HepG2 (cell line): ENCODE measurements around the gene SEMA4B. TPM values are rescaled to one million over a fixed set of nuclear protein-coding genes. Genes with fewer than 3 reads are reported as not detected.

Source experiments
- ELF3 ChIP-seq: IDR thresholded peaks from 2 replicates; pipeline ENCODE4 v1.6.1; 2016; ENCODE audit warnings: missing genetic modification reagents, missing compliant biosample characterization
- GFI1 ChIP-seq: sonication (generic); formaldehyde crosslinking; IDR thresholded peaks from 2 replicates; pipeline ENCODE4 v1.5.0; 2020; ENCODE audit warnings: missing genetic modification reagents, mild to moderate bottlenecking, borderline replicate concordance
- GTF3A ChIP-seq: sonication (generic); formaldehyde crosslinking; conservative IDR thresholded peaks from 2 replicates; pipeline ENCODE4 v1.4.0; 2020; ENCODE audit warnings: mild to moderate bottlenecking, missing genetic modification reagents
- IKZF4 ChIP-seq: sonication (generic); formaldehyde crosslinking; IDR thresholded peaks from 2 replicates; pipeline ENCODE4 v1.5.1; 2020; ENCODE audit warnings: borderline replicate concordance, mild to moderate bottlenecking, low read depth, missing genetic modification reagents; ENCODE audit errors: not compliant biosample characterization
- KLF6 ChIP-seq: IDR thresholded peaks from 2 replicates; pipeline ENCODE4 v1.8.0; 2016; ENCODE audit warnings: missing biosample characterization, missing genetic modification reagents
- MAZ ChIP-seq, 2 experiments: sonication (generic) in 1 of 2; formaldehyde crosslinking in 1 of 2; IDR thresholded peaks; 2 replicates each; pipeline versions ENCODE4 v1.5.0 to v1.6.1; 2012 to 2020; ENCODE audit warnings: low read depth in 2 of 2, mild to moderate bottlenecking in 2 of 2, borderline replicate concordance in 1 of 2, improper control_type of control experiment in 1 of 2, low read length in 1 of 2, missing genetic modification reagents in 1 of 2, moderate library complexity in 1 of 2
- MED8 ChIP-seq: sonication (generic); formaldehyde crosslinking; IDR thresholded peaks from 2 replicates; pipeline ENCODE4 v1.8.1; 2023; ENCODE audit warnings: mild to moderate bottlenecking, missing genetic modification reagents; ENCODE audit not compliant: insufficient replicate concordance
- MTA1 ChIP-seq: sonication (generic); formaldehyde crosslinking; IDR thresholded peaks from 2 replicates; pipeline ENCODE4 v1.4.0; 2020; ENCODE audit warnings: missing genetic modification reagents, mild to moderate bottlenecking, borderline replicate concordance
- NONO ChIP-seq, 2 experiments: fragments of 450-650 bp in 1 of 2; sonication (generic) in 1 of 2; formaldehyde crosslinking in 1 of 2; IDR thresholded peaks in 1 of 2; conservative IDR thresholded peaks in 1 of 2; 2 replicates each; pipeline versions ENCODE4 v1.6.1 to v1.8.0; 2017 to 2022; ENCODE audit warnings: mild to moderate bottlenecking in 1 of 2, missing genetic modification reagents in 1 of 2, moderate library complexity in 1 of 2
- PHF8 ChIP-seq: sonication (generic); formaldehyde crosslinking; IDR thresholded peaks from 2 replicates; pipeline ENCODE4 v1.5.0; 2020; ENCODE audit warnings: missing genetic modification reagents
- RBM39 ChIP-seq: fragments of 200-400 bp; formaldehyde crosslinking; IDR thresholded peaks from one replicate; pipeline ENCODE4 v1.6.1; 2018; ENCODE audit warnings: antibody characterized with exemption, mild to moderate bottlenecking, low read depth, low read length; ENCODE audit not compliant: poor library complexity, severe bottlenecking
- SAFB2 ChIP-seq: sonication (generic); formaldehyde crosslinking; IDR thresholded peaks from 2 replicates; pipeline ENCODE4 v1.5.1; 2020; ENCODE audit warnings: missing genetic modification reagents, low read depth, mild to moderate bottlenecking, borderline replicate concordance
- THAP11 ChIP-seq: IDR thresholded peaks from 2 replicates; pipeline ENCODE4 v1.6.1; 2016; ENCODE audit warnings: missing biosample characterization, missing genetic modification reagents
- YY1 ChIP-seq: IDR thresholded peaks from 2 replicates; pipeline ENCODE4 v1.6.1; 2011; ENCODE audit warnings: low read length, low read depth, moderate library complexity, mild to moderate bottlenecking; ENCODE audit not compliant: insufficient read depth, insufficient replicate concordance
- ZC3H13 ChIP-seq: sonication (generic); formaldehyde crosslinking; IDR thresholded peaks from 2 replicates; pipeline ENCODE4 v1.8.1; 2023; ENCODE audit warnings: mild to moderate bottlenecking, missing genetic modification reagents, moderate library complexity
- ZEB1 ChIP-seq: IDR thresholded peaks from 2 replicates; pipeline ENCODE4 v1.6.1; 2012; ENCODE audit warnings: mild to moderate bottlenecking, low read depth, inconsistent platforms; ENCODE audit not compliant: insufficient replicate concordance
- ZFX ChIP-seq: sonication (generic); formaldehyde crosslinking; IDR thresholded peaks from 2 replicates; pipeline ENCODE4 v1.4.0; 2020; ENCODE audit warnings: mild to moderate bottlenecking, low read depth, missing genetic modification reagents, moderate library complexity
- ZNF234 ChIP-seq: sonication (generic); formaldehyde crosslinking; conservative IDR thresholded peaks from 2 replicates; pipeline ENCODE4 v1.5.1; 2020; ENCODE audit warnings: mild to moderate bottlenecking, missing genetic modification reagents
- ZNF24 ChIP-seq: fragments of 450-650 bp; IDR thresholded peaks from 2 replicates; pipeline ENCODE4 v1.6.1; 2017; ENCODE audit warnings: antibody characterized with exemption, mild to moderate bottlenecking
- ZNF33A ChIP-seq: sonication (generic); formaldehyde crosslinking; IDR thresholded peaks from 2 replicates; pipeline ENCODE4 v1.5.1; 2020; ENCODE audit warnings: missing genetic modification reagents, mild to moderate bottlenecking, moderate library complexity, borderline replicate concordance
- ZNF446 ChIP-seq: sonication (generic); formaldehyde crosslinking; IDR thresholded peaks from 2 replicates; pipeline ENCODE4 v1.5.0; 2020; ENCODE audit warnings: mild to moderate bottlenecking, missing genetic modification reagents
- ZNF570 ChIP-seq: sonication (generic); formaldehyde crosslinking; IDR thresholded peaks from 2 replicates; pipeline ENCODE4 v1.4.0; 2020; ENCODE audit warnings: mild to moderate bottlenecking, missing genetic modification reagents, borderline replicate concordance
- ZSCAN20 ChIP-seq: sonication (generic); formaldehyde crosslinking; IDR thresholded peaks from 2 replicates; pipeline ENCODE4 v1.4.0; 2020; ENCODE audit warnings: missing genetic modification reagents, mild to moderate bottlenecking, borderline replicate concordance
- polyA plus RNA-seq, 8 experiments: library from polyadenylated mRNA; depleted of rRNA in 3 of 8; stranded (reverse) in 7 of 8; unstranded in 1 of 8; fragments of >200 nt; fragmentation: Illumina TruSeq in 4 of 8; extraction: Trizol in 4 of 8; gene quantifications; 2 replicates each; pipeline versions ENCODE4 v1.2.1 to v1.2.3, GENCODE V29; 2011 to 2016; ENCODE audit warnings: low read depth in 4 of 8, missing spikeins in 1 of 8, mixed read lengths in 1 of 8; ENCODE audit not compliant: insufficient read depth in 1 of 8
- total RNA-seq, 5 experiments: library from RNA; depleted of rRNA; stranded (reverse); fragments of >200 nt; fragmentation: Illumina TruSeq; extraction: Trizol; gene quantifications; 2 replicates each; pipeline ENCODE4 v1.2.3, GENCODE V29; 2016; ENCODE audit warnings: low read depth in 1 of 5
- TF ChIP-seq, protein P1 (sequence below): sonication (generic); formaldehyde crosslinking; IDR thresholded peaks from 2 replicates; pipeline ENCODE4 v1.5.1; 2020; ENCODE audit warnings: mild to moderate bottlenecking, moderate library complexity, missing genetic modification reagents
- TF ChIP-seq, protein P2 (sequence below): IDR thresholded peaks from 2 replicates; pipeline ENCODE4 v1.6.1; 2016; ENCODE audit warnings: low read depth, control low read depth

The SEMA4B gene
- total and polyA plus RNA-seq, 2 of the 13 experiments (the other 11 are each of a cell fraction or from before 2014, with no cell fraction given), result 2.1 to 17.0 TPM

DNA sequence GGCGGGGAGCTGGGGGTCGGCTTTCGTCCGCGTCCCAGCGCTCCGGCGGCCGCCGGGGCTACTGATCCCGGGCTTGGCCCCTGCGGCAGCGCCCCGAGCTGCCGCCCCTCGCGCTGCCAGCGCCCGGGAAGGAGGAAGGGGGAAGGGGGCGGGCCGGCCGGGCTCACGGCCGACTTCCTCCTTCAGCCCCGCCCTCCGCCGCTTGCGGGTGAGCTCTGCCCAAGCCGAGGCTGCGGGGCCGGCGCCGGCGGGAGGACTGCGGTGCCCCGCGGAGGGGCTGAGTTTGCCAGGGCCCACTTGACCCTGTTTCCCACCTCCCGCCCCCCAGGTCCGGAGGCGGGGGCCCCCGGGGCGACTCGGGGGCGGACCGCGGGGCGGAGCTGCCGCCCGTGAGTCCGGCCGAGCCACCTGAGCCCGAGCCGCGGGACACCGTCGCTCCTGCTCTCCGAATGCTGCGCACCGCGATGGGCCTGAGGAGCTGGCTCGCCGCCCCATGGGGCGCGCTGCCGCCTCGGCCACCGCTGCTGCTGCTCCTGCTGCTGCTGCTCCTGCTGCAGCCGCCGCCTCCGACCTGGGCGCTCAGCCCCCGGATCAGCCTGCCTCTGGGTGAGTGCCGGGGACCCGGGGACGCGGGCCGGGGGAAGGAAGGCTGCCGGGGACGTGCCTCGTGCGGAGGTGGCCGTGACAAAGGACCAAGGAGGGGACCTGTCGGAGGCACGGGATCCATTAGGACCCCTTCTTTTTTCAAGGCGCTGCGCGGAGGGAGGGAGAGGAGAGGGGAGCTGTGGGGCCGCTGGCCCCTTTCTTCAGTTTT lies at the start of gene SEMA4B (continued):
- TF ChIP-seq, protein P1, sequence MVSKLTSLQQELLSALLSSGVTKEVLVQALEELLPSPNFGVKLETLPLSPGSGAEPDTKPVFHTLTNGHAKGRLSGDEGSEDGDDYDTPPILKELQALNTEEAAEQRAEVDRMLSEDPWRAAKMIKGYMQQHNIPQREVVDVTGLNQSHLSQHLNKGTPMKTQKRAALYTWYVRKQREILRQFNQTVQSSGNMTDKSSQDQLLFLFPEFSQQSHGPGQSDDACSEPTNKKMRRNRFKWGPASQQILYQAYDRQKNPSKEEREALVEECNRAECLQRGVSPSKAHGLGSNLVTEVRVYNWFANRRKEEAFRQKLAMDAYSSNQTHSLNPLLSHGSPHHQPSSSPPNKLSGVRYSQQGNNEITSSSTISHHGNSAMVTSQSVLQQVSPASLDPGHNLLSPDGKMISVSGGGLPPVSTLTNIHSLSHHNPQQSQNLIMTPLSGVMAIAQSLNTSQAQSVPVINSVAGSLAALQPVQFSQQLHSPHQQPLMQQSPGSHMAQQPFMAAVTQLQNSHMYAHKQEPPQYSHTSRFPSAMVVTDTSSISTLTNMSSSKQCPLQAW, result peak; percentile 27; the same call in 1 of the 2 replicates
- TF ChIP-seq ZNF446 (0 out of 2 replicates have a peak, but pooled peaks have one; percentile 39), MAZ (IDR thresholded peaks at IDR 0.05; ENCODE audit: borderline replicate concordance, low read depth, low read length) (no peak; the same call in 1 of the 2 replicates), MAZ (CRISPR knock-in tag; IDR thresholded peaks at IDR 0.05; ENCODE audit: low read depth) (peak; percentile 72), THAP11 (0 out of 2 replicates have a peak, but pooled peaks have one; percentile 13), ZNF570 (no peak), MED8 (CRISPR knock-in tag) (peak; percentile 35), ZFX (CRISPR knock-in tag) (peak; percentile 68), IKZF4 (CRISPR knock-in tag) (peak; percentile 42), NONO (IDR thresholded peaks at IDR 0.05) (no peak), NONO (CRISPR knock-in tag; conservative IDR thresholded peaks at IDR 0.05) (peak; percentile 45; the same call in 1 of the 2 replicates), YY1 (peak; percentile 35), ZEB1 (no peak), ZC3H13 (CRISPR knock-in tag) (0 out of 2 replicates have a peak, but pooled peaks have one; percentile 57), ELF3 (CRISPR knock-in tag) (peak; percentile 88), MTA1 (CRISPR knock-in tag) (peak; percentile 8; the same call in 1 of the 2 replicates), ZNF24 (no peak), ZSCAN20 (CRISPR knock-in tag) (0 out of 2 replicates have a peak, but pooled peaks have one; percentile 22), GTF3A (CRISPR knock-in tag) (no peak), PHF8 (CRISPR knock-in tag) (peak; percentile 56), RBM39 (peak; percentile 16), GFI1 (peak; percentile 37; the same call in 1 of the 2 replicates), KLF6 (CRISPR knock-in tag) (0 out of 2 replicates have a peak, but pooled peaks have one; percentile 72), ZNF33A (CRISPR knock-in tag) (no peak), SAFB2 (CRISPR knock-in tag) (peak; percentile 22; the same call in 1 of the 2 replicates), ZNF234 (CRISPR knock-in tag) (0 out of 2 replicates have a peak, but pooled peaks have one; percentile 20)
- TF ChIP-seq, protein P2, sequence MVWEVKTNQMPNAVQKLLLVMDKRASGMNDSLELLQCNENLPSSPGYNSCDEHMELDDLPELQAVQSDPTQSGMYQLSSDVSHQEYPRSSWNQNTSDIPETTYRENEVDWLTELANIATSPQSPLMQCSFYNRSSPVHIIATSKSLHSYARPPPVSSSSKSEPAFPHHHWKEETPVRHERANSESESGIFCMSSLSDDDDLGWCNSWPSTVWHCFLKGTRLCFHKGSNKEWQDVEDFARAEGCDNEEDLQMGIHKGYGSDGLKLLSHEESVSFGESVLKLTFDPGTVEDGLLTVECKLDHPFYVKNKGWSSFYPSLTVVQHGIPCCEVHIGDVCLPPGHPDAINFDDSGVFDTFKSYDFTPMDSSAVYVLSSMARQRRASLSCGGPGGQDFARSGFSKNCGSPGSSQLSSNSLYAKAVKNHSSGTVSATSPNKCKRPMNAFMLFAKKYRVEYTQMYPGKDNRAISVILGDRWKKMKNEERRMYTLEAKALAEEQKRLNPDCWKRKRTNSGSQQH (CRISPR knock-in tag), result peak; percentile 66; the same call in 1 of the 2 replicates
